HG02840 (cell line): Measurements from ENCODE around the gene SPOCK1.

Experiments used
- ATAC-seq: cut with Tn5 transposase; IDR thresholded peaks from one replicate; pipeline ENCODE4 v1.9.1; 2021; ENCODE audit warnings: mild to moderate bottlenecking, moderate library complexity, moderate number of reproducible peaks; ENCODE audit not compliant: unreplicated experiment, low FRiP score

SPOCK1 gene

DNA sequence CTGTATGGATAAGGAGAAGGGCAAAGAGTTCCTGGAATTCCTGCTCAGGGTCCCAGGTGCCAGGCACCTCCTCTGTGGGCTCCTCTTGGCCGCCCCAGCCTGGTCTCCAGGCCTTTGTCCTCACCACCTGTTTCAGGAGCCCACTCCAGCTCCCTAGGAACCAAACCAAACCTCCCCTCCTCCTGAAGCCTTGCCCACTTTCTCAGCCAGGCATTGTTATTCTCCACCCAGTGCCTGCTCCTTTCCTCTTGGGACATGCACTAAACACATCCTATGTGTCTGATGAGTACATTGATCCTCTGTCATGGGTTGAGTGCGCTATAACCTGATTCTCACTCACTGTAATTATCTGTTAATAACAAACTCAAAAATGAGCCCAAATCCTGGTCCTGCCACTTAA lies 189.8 kb downstream of the SPOCK1 start:
- no peak for ATAC-seq

DNA sequence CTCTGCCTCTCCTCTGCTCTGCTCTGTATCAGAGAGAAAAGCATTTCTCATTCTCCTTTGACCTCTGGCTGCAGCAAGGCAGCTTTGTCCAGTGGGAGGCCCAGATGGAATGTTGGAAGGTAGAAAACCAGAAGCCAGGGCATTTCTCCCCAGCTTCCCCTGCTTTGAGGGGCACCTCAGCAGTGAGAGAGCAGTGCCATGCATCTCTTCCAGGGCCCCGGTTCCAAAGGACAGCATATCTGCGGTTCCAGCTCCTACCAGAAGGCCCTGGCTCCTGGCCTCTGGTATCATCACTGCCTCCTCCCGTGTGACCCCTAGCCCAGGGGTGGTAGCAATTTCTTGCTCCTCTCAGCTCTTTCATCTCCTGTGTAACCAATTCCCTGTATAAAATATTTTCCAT lies 190.8 kb downstream of the SPOCK1 start:
- ATAC-seq = no peak

DNA sequence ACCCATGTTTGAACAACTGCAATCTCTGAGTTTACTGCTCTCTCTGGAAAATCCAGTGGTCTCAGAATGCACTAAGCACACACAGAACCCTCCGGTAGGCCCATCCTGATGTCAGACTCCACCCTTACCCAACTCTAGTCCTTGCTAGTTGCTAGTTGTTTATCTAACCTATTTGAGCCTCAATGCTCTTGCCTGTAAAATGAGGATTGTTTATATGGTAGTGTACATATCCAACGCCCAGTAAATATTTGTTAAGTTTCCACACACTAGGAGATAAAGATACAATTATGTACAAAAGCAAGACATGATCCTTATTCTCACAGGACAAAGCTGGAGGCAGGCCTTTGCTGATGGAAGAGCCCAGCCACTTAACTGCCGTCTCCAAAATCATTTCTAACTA lies 192.2 kb downstream of the SPOCK1 start:
- ATAC-seq = no peak

DNA sequence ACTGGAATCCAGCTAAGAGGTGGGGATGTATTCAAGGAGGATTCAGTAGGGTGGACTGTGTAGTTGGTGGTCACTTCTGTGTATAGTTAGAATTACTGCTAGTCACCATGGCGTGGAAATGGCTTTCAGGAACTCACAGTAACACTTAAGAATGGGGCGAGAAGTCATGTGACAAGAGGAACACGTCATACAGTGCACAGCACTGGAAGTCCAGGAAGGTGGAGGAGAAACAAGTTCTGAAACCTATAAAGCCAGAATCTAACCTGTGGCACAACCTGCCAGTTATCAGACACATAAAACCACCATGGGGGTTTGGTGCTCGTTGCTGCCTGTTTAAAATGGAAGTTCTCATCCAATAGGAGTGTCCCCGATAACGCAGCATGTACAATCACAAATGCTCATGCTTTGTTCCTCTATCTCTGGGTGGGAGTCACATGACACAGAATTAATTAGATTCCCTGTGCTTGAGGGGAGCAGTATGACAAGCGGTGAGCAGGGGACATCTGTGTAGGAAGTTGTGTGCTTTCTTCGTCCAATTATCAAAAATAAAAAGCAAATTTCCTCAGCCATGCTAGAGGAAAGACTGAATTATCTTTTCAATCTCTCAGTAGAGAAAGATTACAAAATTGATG lies 193.0 kb downstream of the SPOCK1 start:
- ATAC-seq = no peak

DNA sequence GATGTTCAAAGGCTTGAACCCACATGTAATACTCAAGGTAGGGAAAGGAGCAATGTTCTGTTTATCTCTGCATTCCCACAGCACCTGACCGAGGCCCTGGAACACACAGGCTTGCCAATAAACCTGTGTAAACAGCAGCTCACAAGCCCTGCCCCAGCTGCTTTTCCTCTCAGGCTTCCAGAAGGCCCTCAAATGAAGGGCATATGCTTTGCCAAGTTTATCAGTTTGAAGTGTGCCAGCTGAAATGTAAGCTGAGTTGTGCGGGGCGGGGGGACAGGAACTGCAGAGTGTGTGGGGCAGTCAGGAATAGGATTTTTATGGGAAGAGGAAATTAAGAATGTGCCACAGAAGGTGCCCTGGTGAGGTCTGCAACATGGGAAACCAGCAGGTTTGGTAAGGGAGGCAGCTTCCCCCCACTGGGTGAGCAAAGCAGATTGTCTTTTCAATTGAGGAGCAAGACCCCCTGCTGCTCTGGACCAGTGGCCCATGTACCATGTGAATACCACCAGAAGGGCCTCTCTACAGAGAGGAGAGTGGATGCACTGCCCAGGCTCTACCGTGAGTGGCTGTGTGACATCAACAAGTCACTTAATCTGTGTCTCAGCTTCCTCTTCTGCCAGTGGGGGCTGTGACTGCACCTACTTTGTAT lies 194.8 kb downstream of the SPOCK1 start:
- no peak for ATAC-seq

DNA sequence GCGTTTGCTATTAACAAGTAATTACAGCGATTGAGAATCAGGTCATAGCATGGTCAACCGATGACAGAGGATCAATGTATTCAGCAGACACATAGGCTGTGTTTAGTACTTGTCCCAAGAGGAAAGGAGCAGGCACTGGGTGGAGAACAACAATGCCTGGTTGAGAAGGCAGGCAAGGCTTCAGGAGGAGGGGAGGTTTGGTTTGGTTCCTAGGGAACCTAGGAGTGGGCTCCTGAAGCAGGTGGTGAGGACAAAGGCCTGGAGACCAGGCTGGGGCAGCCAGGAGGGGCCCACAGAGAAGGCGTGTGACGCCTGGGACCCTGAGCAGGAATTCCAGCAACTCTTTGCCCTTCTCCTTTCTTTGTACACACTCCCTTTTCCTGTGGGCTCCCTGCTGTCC lies 195.6 kb downstream of the SPOCK1 start:
- ATAC-seq = no peak

DNA sequence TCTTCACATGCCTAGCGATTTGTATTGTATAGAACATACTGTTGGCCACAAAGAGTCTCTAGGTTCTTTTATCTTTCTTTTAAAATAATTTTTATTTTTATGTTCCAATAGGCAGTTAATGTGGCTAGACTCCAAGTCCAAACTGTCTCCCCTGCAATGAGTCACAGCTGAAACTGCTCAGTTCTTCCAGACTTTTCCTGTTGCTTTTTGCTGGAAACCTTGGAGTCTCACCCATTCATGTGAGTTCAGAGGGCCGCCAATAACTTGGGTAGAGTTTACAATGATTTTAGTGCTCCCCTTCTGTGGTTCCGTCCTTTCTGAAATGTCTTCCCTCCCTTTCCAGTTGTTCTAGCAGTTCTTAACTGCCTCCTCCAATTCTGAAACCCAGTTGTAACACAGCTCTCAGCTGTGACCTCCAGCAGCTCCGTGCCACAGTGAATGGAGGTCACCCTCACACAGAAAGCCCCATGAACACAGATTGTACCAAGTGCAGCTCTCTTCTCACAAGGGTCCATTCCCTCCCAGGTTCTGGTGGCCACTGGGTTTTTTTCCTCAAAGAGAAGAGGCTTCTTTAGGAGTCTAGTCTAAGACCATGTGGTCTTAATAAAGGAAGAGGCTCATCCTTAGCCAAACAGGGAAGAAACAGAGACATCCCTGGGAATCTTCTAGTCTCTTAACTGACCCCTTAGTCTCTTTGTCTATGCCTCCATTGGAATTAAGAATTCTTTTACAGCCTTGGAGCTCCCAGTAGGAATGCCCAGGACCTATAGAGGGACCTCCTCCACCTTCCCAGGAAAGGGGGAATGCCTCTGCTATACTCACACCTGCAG lies 198.5 kb downstream of the SPOCK1 start:
- no peak for ATAC-seq

DNA sequence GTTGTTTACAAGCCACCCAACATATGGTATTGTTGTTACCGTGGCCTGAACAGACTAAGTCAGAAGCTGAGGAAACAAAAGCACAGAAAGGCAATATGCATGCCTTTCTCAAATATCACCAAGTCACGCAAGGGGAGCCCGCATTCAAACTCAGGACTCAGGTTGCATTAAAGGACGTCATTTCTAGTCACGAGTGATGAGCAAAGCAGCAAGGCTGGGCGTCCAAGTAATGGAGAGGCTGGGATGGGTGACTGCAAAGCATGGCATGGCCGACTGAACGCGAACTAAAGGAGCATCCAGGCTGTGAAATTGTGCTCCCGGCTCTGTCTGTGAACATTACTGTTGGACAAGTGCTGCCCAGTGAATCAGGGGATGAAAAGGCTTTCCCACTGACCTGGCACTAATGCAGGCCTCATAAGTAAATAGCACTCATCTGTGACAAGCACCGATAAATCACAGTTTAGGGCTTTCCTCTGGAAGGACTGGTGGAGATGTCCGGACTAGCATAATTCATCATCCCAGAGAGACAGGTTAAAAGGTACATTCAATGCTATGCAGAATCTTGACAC lies 202.8 kb downstream of the SPOCK1 start:
- no peak for ATAC-seq

DNA sequence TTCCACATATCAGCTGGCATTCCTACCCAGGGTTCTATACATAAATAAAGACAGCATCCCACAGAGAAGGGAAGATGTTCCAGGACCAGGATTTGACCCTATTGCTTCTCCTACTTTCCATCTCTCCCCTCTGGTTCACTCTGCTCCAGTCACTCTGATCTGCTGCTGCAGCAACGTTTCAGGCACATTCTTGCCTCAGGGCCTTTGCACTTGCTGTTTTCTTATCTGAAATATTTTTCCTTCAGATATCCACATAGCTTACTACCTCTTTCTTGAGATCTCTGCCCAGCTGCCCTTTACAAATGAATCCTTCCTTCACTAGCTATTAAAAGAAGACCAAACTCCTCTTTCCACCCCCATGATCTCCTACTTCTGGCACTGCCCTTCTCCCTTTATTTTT lies 204.5 kb downstream of the SPOCK1 start:
- no peak for ATAC-seq

DNA sequence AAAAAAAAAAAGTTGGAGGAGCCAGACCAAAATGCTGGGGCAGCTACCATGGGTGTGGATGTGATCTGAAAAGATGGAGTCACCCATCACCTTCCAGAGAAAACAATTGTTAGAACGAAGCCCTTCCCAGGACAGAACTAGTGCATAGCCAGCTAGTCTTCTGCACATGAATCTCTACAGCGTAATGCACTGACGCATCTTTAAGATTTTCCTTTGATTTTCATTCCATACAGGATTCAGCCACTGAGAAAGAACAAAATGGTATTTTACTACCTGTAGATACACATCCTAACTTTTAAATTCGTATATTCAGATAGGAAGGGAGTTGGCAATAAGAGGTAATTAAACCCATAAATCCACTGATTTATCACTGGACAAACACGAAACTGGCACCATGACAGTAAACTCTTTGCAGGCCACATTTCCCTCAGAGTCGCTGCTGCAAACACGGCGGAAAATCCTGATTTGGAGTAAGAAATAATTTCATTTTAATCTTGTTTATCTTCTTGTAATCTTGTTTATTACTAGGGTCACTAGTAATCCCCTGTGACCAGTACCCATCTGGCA lies 206.6 kb downstream of the SPOCK1 start:
- ATAC-seq = no peak

DNA sequence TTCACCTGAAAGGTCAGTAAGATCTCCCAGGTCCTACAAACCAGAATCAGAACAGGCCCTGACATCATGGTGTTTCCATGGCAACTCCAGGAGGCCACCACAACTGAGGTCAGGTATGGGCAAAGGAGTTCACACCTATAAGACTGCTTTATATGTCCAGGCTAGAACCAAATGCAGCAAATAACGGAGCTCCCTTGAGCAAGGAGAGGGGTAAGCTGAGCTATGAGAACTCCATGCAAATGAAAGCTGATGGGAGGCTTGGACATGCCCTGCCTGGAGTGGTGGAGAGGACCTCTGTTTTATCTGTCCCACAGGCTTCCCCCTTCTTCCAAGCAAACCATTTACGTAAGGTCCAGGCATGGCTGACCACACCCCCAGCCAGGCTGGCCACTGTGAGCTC lies 207.7 kb downstream of the SPOCK1 start:
- ATAC-seq = no peak

DNA sequence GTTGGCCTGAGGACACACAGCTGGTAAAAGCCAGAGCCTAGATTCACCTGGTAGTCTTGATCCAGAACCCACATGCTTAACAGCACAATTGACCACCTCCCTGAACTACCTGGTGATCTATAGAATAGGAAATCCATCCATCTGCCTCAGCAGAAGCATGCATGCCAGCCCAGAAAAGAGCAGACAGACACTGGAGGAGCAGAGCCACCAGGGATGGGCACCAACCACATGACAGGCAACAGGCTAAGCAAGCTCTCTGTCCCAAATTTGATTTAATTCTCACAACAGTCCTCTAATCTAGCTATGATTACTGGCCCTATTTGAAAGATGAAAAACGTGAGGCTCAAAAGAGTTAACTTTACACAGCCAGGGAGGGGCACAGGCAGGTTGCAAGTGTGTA lies 208.1 kb downstream of the SPOCK1 start:
- no peak for ATAC-seq

DNA sequence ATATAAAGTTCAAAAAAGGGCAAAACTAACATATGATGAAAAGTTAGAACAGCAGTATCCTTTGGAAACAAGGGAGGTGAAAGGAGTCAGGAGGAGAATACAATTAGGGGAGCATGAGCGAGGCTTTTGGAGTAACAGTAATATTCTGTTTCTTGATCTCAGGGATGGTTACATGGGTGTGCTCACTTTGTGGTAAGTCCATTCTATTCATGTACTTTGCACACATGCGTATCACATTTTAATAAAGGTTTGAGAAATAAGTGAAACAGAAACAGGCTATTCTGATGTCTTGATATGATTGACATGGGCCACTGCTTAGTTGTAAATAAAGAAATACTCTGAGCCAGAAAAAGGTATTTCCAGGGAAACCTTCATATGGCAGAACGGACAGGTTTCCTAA lies 208.8 kb downstream of the SPOCK1 start:
- no peak for ATAC-seq

DNA sequence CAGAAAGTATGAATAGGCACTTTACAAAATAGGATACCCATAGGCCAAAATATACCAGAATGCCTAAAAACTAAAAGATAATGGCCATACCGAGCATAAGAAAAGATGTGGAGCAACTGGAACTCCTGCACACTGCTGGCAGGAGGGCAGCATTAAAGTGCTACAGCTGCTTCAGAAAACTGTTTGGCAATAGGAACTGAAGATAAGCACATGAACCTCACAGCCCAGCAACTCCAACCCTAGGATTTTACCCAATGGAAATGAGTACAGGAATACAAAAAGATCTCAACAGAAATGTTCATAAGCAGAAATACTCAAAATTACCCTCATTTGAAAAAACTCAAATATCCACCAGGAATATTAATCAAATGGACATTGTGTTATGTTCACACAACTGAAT lies 209.3 kb downstream of the SPOCK1 start:
- ATAC-seq = no peak

DNA sequence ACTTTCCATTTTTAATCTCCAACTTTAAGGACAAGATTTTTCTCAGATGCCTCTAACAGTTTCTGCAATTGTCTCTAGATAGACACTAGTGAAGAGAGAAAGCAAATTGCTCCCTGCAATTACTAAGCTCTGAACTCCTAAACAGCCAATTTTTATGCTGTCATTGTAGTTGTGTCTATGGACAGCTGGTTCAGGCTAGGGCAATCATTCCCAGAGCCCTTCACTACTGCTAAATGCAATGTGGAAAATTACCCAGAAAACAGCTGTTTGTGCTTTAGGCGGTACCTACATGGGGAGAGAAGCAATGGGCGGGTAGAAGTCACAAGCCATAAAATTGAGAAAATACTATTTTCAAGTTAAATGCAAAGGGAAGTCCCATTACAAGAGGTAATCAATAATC lies 211.6 kb downstream of the SPOCK1 start:
- no peak for ATAC-seq

DNA sequence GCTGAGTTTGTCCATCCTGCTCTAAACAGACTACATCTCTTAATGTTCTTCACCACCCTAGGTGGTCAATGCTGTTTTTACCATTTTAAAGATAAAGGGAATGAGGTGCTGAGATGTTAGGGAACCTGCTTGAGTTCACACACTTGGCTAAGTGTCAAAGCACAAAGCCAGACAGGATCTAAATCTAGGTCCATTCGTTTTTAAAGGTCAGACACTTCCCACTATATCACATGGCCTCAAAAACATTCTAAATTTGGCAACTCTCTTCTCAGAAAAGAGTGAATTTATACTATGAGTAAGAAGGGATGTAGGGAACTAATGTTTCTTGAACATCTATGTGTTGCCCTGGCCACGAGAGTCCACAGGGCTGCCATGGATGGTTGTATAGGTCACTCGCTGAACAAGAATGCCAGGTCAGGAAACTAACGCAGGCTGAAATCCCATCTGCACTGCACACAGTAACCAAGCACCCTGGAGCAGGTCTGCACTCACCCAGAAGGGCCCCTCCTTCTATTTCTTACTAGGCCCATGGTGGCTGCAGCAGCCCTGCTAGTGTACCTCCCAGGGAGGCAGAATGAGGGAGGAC lies 213.0 kb downstream of the SPOCK1 start:
- no peak for ATAC-seq

DNA sequence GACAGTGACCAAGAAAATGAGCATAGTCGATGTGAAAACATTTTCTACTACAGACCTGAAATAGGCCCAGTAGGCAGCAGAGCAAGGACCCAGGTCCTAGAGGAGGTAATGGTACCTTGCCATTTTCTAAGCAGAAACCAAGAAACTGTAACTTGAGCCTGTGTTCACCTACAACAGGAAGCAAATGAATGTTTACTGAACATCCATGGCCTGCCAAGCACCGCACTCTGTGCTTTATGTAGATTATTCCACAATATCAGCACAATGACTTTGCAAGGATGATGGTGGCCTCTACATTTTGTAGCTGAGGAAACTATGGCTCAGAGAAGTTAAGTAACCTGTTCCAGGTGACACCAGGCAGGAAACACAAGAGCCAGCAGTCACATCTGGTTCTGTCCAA lies 215.3 kb downstream of the SPOCK1 start:
- ATAC-seq = no peak

DNA sequence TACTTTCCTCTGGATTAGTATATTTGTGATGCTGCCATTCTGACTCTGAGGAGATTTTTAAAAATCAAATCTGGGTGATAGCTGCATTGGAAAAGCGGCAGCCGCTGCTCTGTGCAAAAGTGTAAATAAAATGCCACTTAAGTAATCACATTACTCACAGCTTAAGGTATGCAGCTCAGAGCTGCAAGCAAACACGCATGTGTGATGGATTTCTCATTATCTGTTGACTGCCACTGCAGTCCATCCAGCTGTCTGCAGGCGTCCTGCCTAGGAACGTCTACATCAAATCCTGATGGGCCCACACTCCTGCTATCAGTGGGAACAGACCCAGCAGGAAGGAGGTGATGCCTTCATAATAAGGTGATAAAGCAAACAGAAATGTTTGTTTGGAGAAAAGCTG lies 216.9 kb downstream of the SPOCK1 start:
- ATAC-seq = no peak

DNA sequence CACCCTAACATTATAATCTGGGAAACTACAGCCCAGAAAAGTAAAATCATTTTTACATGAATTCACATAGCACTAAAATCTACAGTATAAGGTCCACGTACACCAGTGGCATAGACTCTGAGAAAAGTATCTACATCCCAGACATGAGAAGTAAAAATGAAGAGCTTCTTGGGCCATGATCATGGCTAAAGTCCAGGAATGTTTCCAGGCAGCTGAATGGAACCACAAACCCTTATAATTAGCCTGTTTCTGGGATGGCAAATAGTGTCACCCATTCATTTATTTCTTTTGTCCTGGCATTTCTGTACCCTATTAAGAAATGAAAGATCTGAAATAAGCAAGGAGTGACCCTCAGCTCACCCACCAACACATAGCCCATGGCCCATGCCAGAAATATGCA lies 217.9 kb downstream of the SPOCK1 start:
- ATAC-seq = no peak

DNA sequence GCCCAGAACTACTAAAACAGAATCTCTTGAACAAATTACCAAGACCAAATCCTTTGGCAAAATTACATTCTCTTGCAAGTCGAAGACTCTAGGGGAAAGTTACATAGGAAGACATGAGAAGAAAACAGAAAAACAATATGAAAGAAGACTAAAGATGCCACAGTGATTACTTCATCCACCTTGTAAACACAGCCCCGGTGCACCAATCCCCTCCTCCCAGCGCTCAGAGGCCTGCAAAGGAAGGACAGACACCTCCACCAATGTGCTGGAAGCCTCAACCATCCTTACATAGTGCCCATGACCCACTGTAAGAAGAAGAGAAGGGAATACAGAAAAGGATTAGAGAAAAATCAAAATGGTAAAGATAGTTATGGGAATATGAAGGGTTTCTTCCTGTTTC lies 218.5 kb downstream of the SPOCK1 start:
- no peak for ATAC-seq
